Vagina (tissue), 2 donors: Measurements from ENCODE around the gene RTF1. TPM values are rescaled to one million over a fixed set of nuclear protein-coding genes. Genes with fewer than 3 reads are reported as not detected.

Experiments
- DNase-seq, 2 donors: peaks; one replicate each; pipeline ENCODE4 v3.0.0-alpha.2; 2017; ENCODE audit errors: extremely low spot score in 2 of 2
- H3K27ac ChIP-seq: fragments of 200-600 bp; sonication (generic); one replicate; pipeline ENCODE4 v1.5.1; 2019
- H3K27me3 ChIP-seq: fragments of 200-600 bp; sonication (generic); one replicate; pipeline ENCODE4 v1.5.1; 2019
- H3K36me3 ChIP-seq, 2 donors: fragments of 200-600 bp; sonication (generic); one replicate each; pipeline ENCODE4 v1.5.1; 2017 to 2019
- H3K4me1 ChIP-seq: fragments of 200-600 bp; sonication (generic); one replicate; pipeline ENCODE4 v1.5.1; 2019
- H3K4me3 ChIP-seq, 2 donors: fragments of 200-600 bp; sonication (generic); 1 replicate in 1 of 2; 2 replicates in 1 of 2; pipeline ENCODE4 v1.5.1; 2016 to 2019
- H3K9me3 ChIP-seq: fragments of 200-600 bp; sonication (generic); one replicate; pipeline ENCODE4 v1.5.1; 2019
- CTCF ChIP-seq, 3 experiments: fragments of 450-650 bp in 2 of 3; fragments of 200-600 bp in 1 of 3; sonication (generic) in 1 of 3; IDR thresholded peaks; one replicate each; pipeline ENCODE4 v1.5.1; 2017 to 2019; ENCODE audit warnings: antibody characterized with exemption in 3 of 3, mild to moderate bottlenecking in 2 of 3, moderate library complexity in 2 of 3
- POLR2A ChIP-seq, 2 donors: fragments of 450-650 bp; IDR thresholded peaks; one replicate each; pipeline ENCODE4 v1.6.1; 2017; ENCODE audit warnings: antibody characterized with exemption in 2 of 2, mild to moderate bottlenecking in 2 of 2, moderate library complexity in 2 of 2
- POLR2AphosphoS5 ChIP-seq, 2 donors: sonication (generic); formaldehyde crosslinking; IDR thresholded peaks; one replicate each; pipeline ENCODE4 v1.9.0; 2017; ENCODE audit warnings: antibody characterized with exemption in 2 of 2, mild to moderate bottlenecking in 2 of 2, low read depth in 1 of 2; ENCODE audit not compliant: insufficient read depth in 1 of 2
- intact Hi-C: fragments of 100-400 bp; cut with DNase I; formaldehyde crosslinking; loops from one replicate; pipeline ENCODE4 v1.15.1; 2023
- total RNA-seq: library from RNA; depleted of rRNA; stranded (reverse); fragments of >200 nt; gene quantifications from one replicate; pipeline ENCODE4 v1.2.3, GENCODE V29; 2016

Gene RTF1
- total RNA-seq, 1 donor from 2014 or later: 32.2 TPM

- TF ChIP-seq POLR2A (IDR thresholded peaks at IDR 0.05): no peak
- TF ChIP-seq POLR2AphosphoS5 (IDR thresholded peaks at IDR 0.05; ENCODE audit: insufficient read depth in 1 of 2, low read depth in 1 of 2): no peak
- no peak for TF ChIP-seq CTCF (IDR thresholded peaks at IDR 0.05)
- no peaks in the 10 kb centered on the region for H3K4me1 ChIP-seq
- DNase-seq: no peak
- H3K9me3 ChIP-seq: no peaks in the 10 kb centered on the region
- intact Hi-C loops: no loop called here
- no peaks in the 10 kb centered on the region for H3K27me3 ChIP-seq
- no peak overlapping the region for H3K4me3 ChIP-seq
- peaks cover 0 to 94% of the 10 kb centered on the region in 2 donors for H3K36me3 ChIP-seq
- no peak overlapping the region for H3K27ac ChIP-seq
Measured at GRCh38 chr15:41474436-41474835, 57.5 kb downstream of the RTF1 start.

- no peaks in the 10 kb centered on the region for H3K9me3 ChIP-seq
- no peaks in the 10 kb centered on the region for H3K4me1 ChIP-seq
- intact Hi-C loops: no loop called here
- no peak for DNase-seq
- H3K27me3 ChIP-seq: no peaks in the 10 kb centered on the region
- H3K36me3 ChIP-seq: peaks cover 0 to 94% of the 10 kb centered on the region in 2 donors
- H3K27ac ChIP-seq: no peak overlapping the region
- H3K4me3 ChIP-seq: no peak overlapping the region
- TF ChIP-seq CTCF (IDR thresholded peaks at IDR 0.05) (no peak), POLR2AphosphoS5 (IDR thresholded peaks at IDR 0.05; ENCODE audit: insufficient read depth in 1 of 2, low read depth in 1 of 2) (no peak), POLR2A (IDR thresholded peaks at IDR 0.05) (no peak)
Measured at GRCh38 chr15:41474941-41475340, 58.0 kb downstream of the RTF1 start.

GRCh38 chr15:41476416-41477048, 59.6 kb downstream of the RTF1 start:
- TF ChIP-seq CTCF (IDR thresholded peaks at IDR 0.05): no peak
- TF ChIP-seq POLR2AphosphoS5 (IDR thresholded peaks at IDR 0.05; ENCODE audit: insufficient read depth in 1 of 2, low read depth in 1 of 2): no peak
- TF ChIP-seq POLR2A (IDR thresholded peaks at IDR 0.05): no peak
- no peak for DNase-seq
- Histone ChIP-seq H3K27me3 (no peaks in the 10 kb centered on the region), H3K36me3 (peaks cover 0 to 95% of the 10 kb centered on the region in 2 donors), H3K9me3 (no peaks in the 10 kb centered on the region), H3K4me1 (no peaks in the 10 kb centered on the region), H3K4me3 (no peak overlapping the region), H3K27ac (no peak overlapping the region)
- intact Hi-C loops: no loop called here

GRCh38 chr15:41480396-41481140, 63.7 kb downstream of the RTF1 start:
- H3K9me3 ChIP-seq: no peaks in the 10 kb centered on the region
- H3K27me3 ChIP-seq: no peaks in the 10 kb centered on the region
- intact Hi-C loops: no loop called here
- peaks cover 0 to 71% of the 10 kb centered on the region in 2 donors for H3K36me3 ChIP-seq
- no peaks in the 10 kb centered on the region for H3K4me1 ChIP-seq
- no peak for TF ChIP-seq POLR2AphosphoS5 (IDR thresholded peaks at IDR 0.05; ENCODE audit: insufficient read depth in 1 of 2, low read depth in 1 of 2)
- no peak for TF ChIP-seq POLR2A (IDR thresholded peaks at IDR 0.05)
- no peak for TF ChIP-seq CTCF (IDR thresholded peaks at IDR 0.05)
- H3K4me3 ChIP-seq: no peak overlapping the region
- no peak overlapping the region for H3K27ac ChIP-seq
- no peak for DNase-seq
